GM13977 (cell line): ENCODE results near the gene QKI.

Experiments used
- DNase-seq: peaks from one replicate; pipeline ENCODE4 v3.0.0; 2012; ENCODE audit warnings: low spot score
- in situ Hi-C: fragments of 300-500 bp; cut with MboI; formaldehyde crosslinking; loops from one replicate; pipeline ENCODE4 v1.12.0; 2022; ENCODE audit warnings: low sequenced_read_pairs, low pct_unique_long_range_greater_than_20kb, mixed read lengths, inconsistent platforms; ENCODE audit not compliant: unreplicated experiment
- TF ChIP-seq, protein P1 (sequence below): IDR thresholded peaks from 2 replicates; pipeline ENCODE4 v1.5.1; 2012; ENCODE audit warnings: mild to moderate bottlenecking, control low read depth; ENCODE audit not compliant: insufficient read depth; ENCODE audit errors: extremely low read depth, missing control alignments

QKI gene

GRCh38 chr6:163507965-163508364, 93.4 kb downstream of the QKI start:
- in situ Hi-C loops: no loop called here
- TF ChIP-seq, protein P1, sequence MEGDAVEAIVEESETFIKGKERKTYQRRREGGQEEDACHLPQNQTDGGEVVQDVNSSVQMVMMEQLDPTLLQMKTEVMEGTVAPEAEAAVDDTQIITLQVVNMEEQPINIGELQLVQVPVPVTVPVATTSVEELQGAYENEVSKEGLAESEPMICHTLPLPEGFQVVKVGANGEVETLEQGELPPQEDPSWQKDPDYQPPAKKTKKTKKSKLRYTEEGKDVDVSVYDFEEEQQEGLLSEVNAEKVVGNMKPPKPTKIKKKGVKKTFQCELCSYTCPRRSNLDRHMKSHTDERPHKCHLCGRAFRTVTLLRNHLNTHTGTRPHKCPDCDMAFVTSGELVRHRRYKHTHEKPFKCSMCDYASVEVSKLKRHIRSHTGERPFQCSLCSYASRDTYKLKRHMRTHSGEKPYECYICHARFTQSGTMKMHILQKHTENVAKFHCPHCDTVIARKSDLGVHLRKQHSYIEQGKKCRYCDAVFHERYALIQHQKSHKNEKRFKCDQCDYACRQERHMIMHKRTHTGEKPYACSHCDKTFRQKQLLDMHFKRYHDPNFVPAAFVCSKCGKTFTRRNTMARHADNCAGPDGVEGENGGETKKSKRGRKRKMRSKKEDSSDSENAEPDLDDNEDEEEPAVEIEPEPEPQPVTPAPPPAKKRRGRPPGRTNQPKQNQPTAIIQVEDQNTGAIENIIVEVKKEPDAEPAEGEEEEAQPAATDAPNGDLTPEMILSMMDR: no peak
- DNase-seq: no peak

GRCh38 chr6:163513003-163513402, 98.5 kb downstream of the QKI start:
- no peak for DNase-seq
- TF ChIP-seq, protein P1: no peak
- in situ Hi-C loops: no loop called here

DNA sequence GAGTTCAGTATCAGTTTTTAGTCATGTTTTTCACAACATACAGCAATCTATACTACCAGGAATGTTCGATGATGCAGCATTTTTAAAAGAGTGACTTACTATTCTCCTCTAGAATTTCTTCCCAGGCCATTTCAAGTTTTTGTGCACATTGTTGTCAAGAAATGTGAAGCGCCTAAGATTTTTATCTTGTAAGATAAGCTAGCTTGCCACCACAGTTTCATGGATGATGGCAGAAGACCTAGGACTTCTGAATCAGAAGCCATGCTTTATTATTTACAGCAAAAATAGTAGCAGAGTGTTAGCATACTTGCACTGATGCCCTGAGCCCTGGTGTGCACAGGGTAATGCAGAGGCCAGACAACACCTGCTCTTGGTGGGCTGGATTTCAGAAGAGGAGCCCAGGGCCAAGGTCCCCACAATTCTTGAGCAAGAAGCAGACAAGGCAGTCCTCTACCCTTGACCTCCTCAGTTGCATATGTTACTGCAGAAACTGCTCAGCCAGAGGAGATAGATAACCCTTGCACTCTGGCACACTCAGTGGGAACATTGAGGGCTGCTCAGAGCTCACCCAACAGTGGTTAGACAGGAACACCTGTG, 99.2 kb downstream of the QKI start:
- TF ChIP-seq, protein P1: no peak
- in situ Hi-C loops: no loop called here
- no peak for DNase-seq

DNA sequence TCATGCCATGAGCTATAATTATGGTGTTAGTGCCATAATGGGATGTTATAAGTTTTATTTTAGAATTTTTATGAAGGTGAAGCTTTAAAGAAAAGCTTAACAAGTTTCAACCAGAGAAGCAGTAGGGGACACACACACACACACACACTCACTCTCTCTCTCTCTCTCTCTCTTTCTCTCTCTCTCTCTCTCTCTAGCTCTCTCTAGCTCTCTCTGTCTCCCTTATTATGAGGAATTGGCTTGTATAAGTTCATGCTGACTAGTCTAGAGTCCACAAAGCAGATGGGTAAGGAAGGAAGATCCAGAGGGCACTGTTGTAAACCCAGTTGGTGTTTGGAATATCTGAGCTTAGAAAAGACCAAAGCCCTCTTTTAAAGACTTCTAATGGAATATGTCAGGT, 102.4 kb downstream of the QKI start:
- in situ Hi-C loops: no loop called here
- TF ChIP-seq, protein P1: no peak
- no peak for DNase-seq

- DNase-seq: no peak
- TF ChIP-seq, protein P1: no peak
- in situ Hi-C loops: no loop called here
Measured at GRCh38 chr6:163520956-163521355, 106.4 kb downstream of the QKI start.

DNA sequence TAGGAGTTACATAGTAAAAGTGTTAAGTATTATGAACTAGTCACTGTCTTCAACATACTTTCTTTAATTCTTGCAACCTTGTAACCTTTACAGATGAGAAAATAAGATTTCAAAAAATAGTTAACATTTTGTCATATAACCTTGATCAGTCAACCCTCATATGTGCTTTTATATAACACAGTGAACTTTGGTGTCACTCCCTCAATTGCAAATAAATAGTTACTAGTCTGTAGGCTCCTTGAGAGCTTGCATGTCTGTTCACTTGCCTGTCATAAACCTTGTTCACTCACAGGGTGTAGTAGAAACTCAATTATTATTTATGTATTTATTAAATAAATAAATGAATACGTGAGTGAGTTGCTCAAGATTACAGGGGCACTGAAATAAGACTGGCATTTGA, 107.5 kb downstream of the QKI start:
- DNase-seq: no peak
- in situ Hi-C loops: no loop called here
- TF ChIP-seq, protein P1: no peak
